Mammary microvascular endothelial cell (primary cell): ENCODE data around the gene TMEM154. TPM values are rescaled to one million over a fixed set of nuclear protein-coding genes. Genes with fewer than 3 reads are reported as not detected.

Experiments used
- total RNA-seq: library from RNA; depleted of rRNA; stranded (reverse); fragments of >200 nt; gene quantifications from 2 replicates; pipeline ENCODE4 v1.2.3, GENCODE V29; 2015

The TMEM154 gene
- 13.3 and 14.3 TPM in 2 replicates for total RNA-seq

GRCh38 chr4:152679414-152680281 lies at the start of gene TMEM154:
Gene TMEM154 (minus strand): TSS chr4:152679997. CDS start chr4:152679933, 64 bp downstream.

Other genes with a start within 250 kb of the TMEM154 start
- gene FBXW7, start 143.9 kb downstream of the TMEM154 start, total RNA-seq = 23.0 and 25.2 TPM in 2 replicates
- 0.07 and 0.25 TPM in 2 replicates for gene TIGD4, start 99.7 kb upstream of the TMEM154 start, total RNA-seq
- 22.3 and 23.6 TPM in 2 replicates for gene ARFIP1, start 100.0 kb upstream of the TMEM154 start, total RNA-seq